Trophoblast cell (in vitro differentiated cells and primary cell): ENCODE measurements around the gene GSTM5.
"Not testable (repeated sequence)": the region's sequence is repeated elsewhere in the genome, so short reads cannot be mapped to it uniquely, and the experiment has no call there.

ENCODE experiments used
- DNase-seq, 2 donors: peaks; one replicate each; pipeline ENCODE4 v3.0.0-alpha.2; 2016
- H2AFZ ChIP-seq: 2 replicates; pipeline ENCODE4 v1.6.1; 2013; ENCODE audit warnings: low read length, moderate library complexity, mild to moderate bottlenecking; ENCODE audit not compliant: insufficient read depth, poor library complexity
- H2AK5ac ChIP-seq: 2 replicates; pipeline ENCODE4 v1.6.1; 2013; ENCODE audit warnings: mild to moderate bottlenecking, low read length
- H2BK120ac ChIP-seq: 2 replicates; pipeline ENCODE4 v1.6.1; 2013; ENCODE audit warnings: low read length, mild to moderate bottlenecking, moderate library complexity; ENCODE audit not compliant: insufficient read depth, poor library complexity
- H2BK12ac ChIP-seq: 2 replicates; pipeline ENCODE4 v1.6.1; 2013; ENCODE audit warnings: mild to moderate bottlenecking, low read length, moderate library complexity
- H2BK5ac ChIP-seq: 2 replicates; pipeline ENCODE4 v1.6.1; 2013; ENCODE audit warnings: low read length, low read depth, moderate library complexity, mild to moderate bottlenecking; ENCODE audit not compliant: poor library complexity
- H3K14ac ChIP-seq: 2 replicates; pipeline ENCODE4 v1.6.1; 2013; ENCODE audit warnings: mild to moderate bottlenecking, low read length
- H3K18ac ChIP-seq: 2 replicates; pipeline ENCODE4 v1.6.1; 2013; ENCODE audit warnings: mild to moderate bottlenecking, low read length
- H3K23ac ChIP-seq: 2 replicates; pipeline ENCODE4 v1.6.1; 2013; ENCODE audit warnings: low read length
- H3K27ac ChIP-seq: 2 replicates; pipeline ENCODE4 v1.5.1; 2013; ENCODE audit warnings: low read depth, mild to moderate bottlenecking, inconsistent platforms, low read length, moderate library complexity
- H3K27me3 ChIP-seq: 2 replicates; pipeline ENCODE4 v1.6.1; 2013; ENCODE audit warnings: inconsistent platforms, mild to moderate bottlenecking, low read length, moderate library complexity; ENCODE audit not compliant: insufficient read depth
- H3K36me3 ChIP-seq, 2 experiments: 1 replicate in 1 of 2; 2 replicates in 1 of 2; pipeline ENCODE4 v1.6.1; 2013; ENCODE audit warnings: low read length in 2 of 2, mild to moderate bottlenecking in 2 of 2, moderate library complexity in 1 of 2; ENCODE audit not compliant: insufficient read depth in 2 of 2, control insufficient read depth in 1 of 2
- H3K4ac ChIP-seq: 2 replicates; pipeline ENCODE4 v1.6.1; 2013; ENCODE audit warnings: low read depth, mild to moderate bottlenecking, low read length, moderate library complexity
- H3K4me1 ChIP-seq, 2 experiments: 1 replicate in 1 of 2; 2 replicates in 1 of 2; pipeline ENCODE4 v1.6.1; 2013; ENCODE audit warnings: low read length in 2 of 2, mild to moderate bottlenecking in 2 of 2, moderate library complexity in 1 of 2; ENCODE audit not compliant: insufficient read depth in 2 of 2, control insufficient read depth in 1 of 2
- H3K4me2 ChIP-seq: 2 replicates; pipeline ENCODE4 v1.6.1; 2013; ENCODE audit warnings: inconsistent platforms, mild to moderate bottlenecking, low read length, moderate library complexity
- H3K4me3 ChIP-seq: 2 replicates; pipeline ENCODE4 v1.5.1; 2013; ENCODE audit warnings: mild to moderate bottlenecking, low read depth, low read length, inconsistent platforms
- H3K79me1 ChIP-seq: one replicate; pipeline ENCODE4 v1.6.1; 2013; ENCODE audit warnings: low read length
- H3K79me2 ChIP-seq: 2 replicates; pipeline ENCODE4 v1.6.1; 2013; ENCODE audit warnings: low read length, mild to moderate bottlenecking; ENCODE audit not compliant: control insufficient read depth, insufficient read depth, poor library complexity
- H3K9ac ChIP-seq: 2 replicates; pipeline ENCODE4 v1.6.1; 2013; ENCODE audit warnings: mild to moderate bottlenecking, low read length
- H3K9me3 ChIP-seq: 2 replicates; pipeline ENCODE4 v1.6.1; 2013; ENCODE audit warnings: low read depth, mild to moderate bottlenecking, control low read depth, inconsistent platforms, low read length; ENCODE audit not compliant: insufficient read depth
- H4K12ac ChIP-seq: 2 replicates; pipeline ENCODE4 v1.6.1; 2013; ENCODE audit warnings: low read depth, mild to moderate bottlenecking, low read length, moderate library complexity
- H4K8ac ChIP-seq: 2 replicates; pipeline ENCODE4 v1.6.1; 2013; ENCODE audit warnings: low read depth, mild to moderate bottlenecking, low read length, moderate library complexity
- H4K91ac ChIP-seq: one replicate; pipeline ENCODE4 v1.6.1; 2013; ENCODE audit warnings: low read depth, mild to moderate bottlenecking, low read length, moderate library complexity
- WGBS: extraction: QIAGEN DNeasy Blood & Tissue Kit; methylation state at CpG from one replicate; pipeline ENCODE4 v1.1.7; 2013; ENCODE audit warnings: missing lambda C conversion rate; ENCODE audit not compliant: insufficient read length, insufficient coverage; ENCODE audit errors: extremely low coverage; 5-methylcytosine and 5-hydroxymethylcytosine counted together

GSTM5 gene

DNA sequence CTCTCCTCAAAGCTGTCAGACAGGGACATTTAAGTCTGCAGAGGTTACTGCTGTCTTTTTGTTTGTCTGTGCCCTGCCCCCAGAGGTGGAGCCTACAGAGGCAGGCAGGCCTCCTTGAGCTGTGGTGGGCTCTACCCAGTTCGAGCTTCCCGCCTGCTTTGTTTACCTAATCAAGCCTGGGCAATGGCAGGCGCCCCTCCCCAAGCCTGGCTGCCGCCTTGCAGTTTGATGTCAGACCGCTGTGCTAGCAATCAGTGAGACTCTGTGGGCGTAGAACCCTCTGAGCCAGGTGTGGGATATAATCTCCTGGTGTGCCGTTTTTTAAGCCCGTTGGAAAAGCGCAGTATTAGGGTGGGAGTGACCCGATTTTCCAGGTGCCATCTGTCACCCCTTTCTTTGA is 36.3 kb downstream of the GSTM5 start:
- H2AK5ac ChIP-seq, H3K4ac ChIP-seq, H2BK120ac ChIP-seq, H4K8ac ChIP-seq, H4K12ac ChIP-seq, H3K4me3 ChIP-seq, H2BK5ac ChIP-seq, H3K9me3 ChIP-seq, DNase-seq, H4K91ac ChIP-seq, H3K27ac ChIP-seq, H3K79me1 ChIP-seq, H3K9ac ChIP-seq, H3K27me3 ChIP-seq, H2AFZ ChIP-seq, H2BK12ac ChIP-seq, H3K14ac ChIP-seq, H3K4me2 ChIP-seq, H3K36me3 ChIP-seq, H3K18ac ChIP-seq, H3K79me2 ChIP-seq, H3K4me1 ChIP-seq, H3K23ac ChIP-seq: not testable (repeated sequence)
- WGBS, result no CpG with 5 or more reads among the region's 10 CpGs

DNA sequence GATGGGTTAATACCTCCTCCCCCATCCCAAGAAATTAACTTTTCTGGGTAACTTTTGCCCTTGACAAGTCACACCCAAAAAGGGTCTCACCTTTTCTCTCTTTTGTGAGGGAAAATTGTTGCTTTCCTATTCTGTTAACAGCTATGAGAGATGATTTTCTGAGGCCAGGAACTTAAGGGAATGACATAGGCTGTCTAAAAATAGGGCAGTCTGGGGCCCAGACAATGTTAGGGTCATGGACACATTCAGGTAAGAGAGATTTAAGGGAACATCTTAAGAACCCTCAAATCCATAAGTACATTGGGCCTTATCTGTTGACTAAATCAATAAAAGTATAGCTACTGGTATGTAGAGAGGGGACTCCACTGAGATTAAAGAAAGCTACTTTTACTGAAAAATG is 37.2 kb downstream of the GSTM5 start:
- no peak for DNase-seq
- H3K9me3 ChIP-seq, result no peaks in the 10 kb centered on the region
- no peak overlapping the region for H3K23ac ChIP-seq
- no peak overlapping the region for H3K4ac ChIP-seq
- no peak overlapping the region for H3K27ac ChIP-seq
- no peaks in the 10 kb centered on the region for H3K27me3 ChIP-seq
- no peak overlapping the region for H3K4me2 ChIP-seq
- H3K4me1 ChIP-seq, result no peaks in the 10 kb centered on the region
- no peak overlapping the region for H3K14ac ChIP-seq
- H4K91ac ChIP-seq, result no peak overlapping the region
- H2AFZ ChIP-seq, result no peak overlapping the region
- H2BK12ac ChIP-seq, result no peak overlapping the region
- H4K12ac ChIP-seq, result no peak overlapping the region
- no peak overlapping the region for H2AK5ac ChIP-seq
- H3K79me1 ChIP-seq, result no peaks in the 10 kb centered on the region
- H3K4me3 ChIP-seq, result no peak overlapping the region
- no peak overlapping the region for H3K9ac ChIP-seq
- H3K79me2 ChIP-seq, result no peaks in the 10 kb centered on the region
- H2BK120ac ChIP-seq, result no peak overlapping the region
- H3K18ac ChIP-seq, result no peak overlapping the region
- no peaks in the 10 kb centered on the region for H3K36me3 ChIP-seq
- H2BK5ac ChIP-seq, result no peak overlapping the region
- H4K8ac ChIP-seq, result no peak overlapping the region

DNA sequence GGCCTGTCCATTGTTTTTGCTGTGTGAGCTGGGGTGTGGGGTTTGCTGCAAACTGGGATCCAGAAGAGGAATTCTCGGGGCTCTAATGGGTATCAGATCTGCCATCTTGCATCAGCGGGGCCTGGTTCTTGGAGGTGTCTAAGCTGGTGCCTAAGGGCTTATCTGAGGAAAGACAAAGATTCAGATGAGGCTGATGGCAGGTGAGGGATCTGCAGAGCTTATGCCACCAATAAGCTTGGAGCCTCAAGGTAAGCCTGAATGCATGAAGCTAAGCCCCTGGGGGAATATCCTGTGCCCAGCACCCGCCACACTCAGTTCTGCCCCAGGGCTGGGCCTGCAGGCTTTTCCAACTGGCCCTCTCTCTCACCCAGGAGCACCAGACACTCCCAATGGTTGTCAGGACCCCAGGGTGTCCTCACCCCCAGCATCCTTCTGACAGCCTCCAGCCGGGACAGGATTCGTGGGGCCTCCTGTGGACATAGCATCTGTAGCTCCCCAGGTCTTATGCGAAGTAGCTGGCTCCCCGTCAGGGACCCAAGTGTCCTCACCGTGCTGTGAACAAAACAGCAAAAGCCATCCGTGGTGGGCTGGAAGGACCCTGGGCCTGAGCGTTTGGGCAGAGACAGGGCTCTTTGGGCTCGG is 38.3 kb downstream of the GSTM5 start:
- no peak overlapping the region for H2BK120ac ChIP-seq

DNA sequence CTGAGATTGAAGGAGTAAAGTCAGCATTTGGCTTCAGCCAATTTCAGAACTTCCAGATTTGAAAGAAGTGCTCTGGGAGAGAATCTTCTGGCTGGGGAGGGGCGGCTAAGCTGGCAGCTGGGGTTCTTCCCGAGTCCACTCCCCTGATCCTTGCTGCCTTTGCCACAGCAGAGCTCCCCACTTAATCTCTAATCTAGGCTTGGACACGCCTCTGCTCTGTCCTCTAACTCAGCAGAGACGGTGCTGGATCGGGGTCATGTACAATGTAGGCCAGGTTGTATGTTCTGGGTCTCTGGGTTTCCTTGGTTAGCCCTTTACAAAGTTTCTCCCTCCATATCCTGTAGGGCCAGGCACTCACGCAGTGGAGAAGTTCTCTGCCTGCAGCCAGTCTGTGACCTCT is 38.9 kb downstream of the GSTM5 start:
- Histone ChIP-seq H4K12ac (no peak overlapping the region), H3K27me3 (no peaks in the 10 kb centered on the region), H3K79me2 (no peaks in the 10 kb centered on the region), H2AK5ac (no peak overlapping the region), H2BK12ac (no peak overlapping the region), H3K36me3 (no peaks in the 10 kb centered on the region), H2AFZ (no peak overlapping the region), H3K4me2 (no peak overlapping the region), H3K23ac (no peak overlapping the region), H3K4ac (no peak overlapping the region), H3K79me1 (no peaks in the 10 kb centered on the region), H2BK5ac (no peak overlapping the region), H3K27ac (no peak overlapping the region), H3K9me3 (no peaks in the 10 kb centered on the region), H3K4me3 (no peak overlapping the region), H4K8ac (no peak overlapping the region), H3K18ac (no peak overlapping the region), H2BK120ac (no peak overlapping the region), H3K14ac (no peak overlapping the region), H3K9ac (no peak overlapping the region), H3K4me1 (no peaks in the 10 kb centered on the region), H4K91ac (no peak overlapping the region)
- WGBS, result no CpG with 5 or more reads among the region's 6 CpGs
- no peak for DNase-seq

More for the DNA sequence above, 38.3 kb downstream of the GSTM5 start:
- Histone ChIP-seq H3K4me1 (no peaks in the 10 kb centered on the region), H3K4me2 (no peak overlapping the region), H3K27me3 (no peaks in the 10 kb centered on the region), H3K23ac (no peak overlapping the region), H3K79me1 (no peaks in the 10 kb centered on the region), H2AFZ (no peak overlapping the region), H3K27ac (no peak overlapping the region), H3K4ac (no peak overlapping the region), H3K36me3 (no peaks in the 10 kb centered on the region), H3K9ac (no peak overlapping the region), H4K8ac (no peak overlapping the region), H2BK5ac (no peak overlapping the region), H3K4me3 (no peak overlapping the region), H2AK5ac (no peak overlapping the region), H3K9me3 (no peaks in the 10 kb centered on the region), H2BK12ac (no peak overlapping the region), H4K91ac (no peak overlapping the region), H3K79me2 (no peaks in the 10 kb centered on the region), H4K12ac (no peak overlapping the region), H3K18ac (no peak overlapping the region), H3K14ac (no peak overlapping the region)
- no peak for DNase-seq
- no CpG with 5 or more reads among the region's 11 CpGs for WGBS
